Suprapubic skin (tissue), 4 donors: ENCODE measurements around the gene KLHDC7B. TPM values are rescaled to one million over a fixed set of nuclear protein-coding genes. Genes with fewer than 3 reads are reported as not detected.
A peak's percentile ranks its signal among the peaks of the same experiment; 100 is the strongest.

Experiments
- DNase-seq, 2 donors: peaks; one replicate each; pipeline ENCODE4 v3.0.0-alpha.2; 2019; ENCODE audit warnings: low spot score in 2 of 2
- H3K27ac ChIP-seq: fragments of 200-600 bp; sonication (generic); one replicate; pipeline ENCODE4 v1.5.1; 2019
- H3K27me3 ChIP-seq: fragments of 200-600 bp; sonication (generic); one replicate; pipeline ENCODE4 v1.5.1; 2019
- H3K36me3 ChIP-seq: fragments of 200-600 bp; sonication (generic); one replicate; pipeline ENCODE4 v1.5.1; 2019
- H3K4me1 ChIP-seq: fragments of 200-600 bp; sonication (generic); one replicate; pipeline ENCODE4 v1.5.1; 2019
- H3K4me3 ChIP-seq: fragments of 200-600 bp; sonication (generic); one replicate; pipeline ENCODE4 v1.5.1; 2019; ENCODE audit warnings: mild to moderate bottlenecking
- H3K9me3 ChIP-seq: fragments of 200-600 bp; sonication (generic); one replicate; pipeline ENCODE4 v1.5.1; 2019
- CTCF ChIP-seq, 2 donors: fragments of 200-600 bp in 1 of 2; fragments of 450-650 bp in 1 of 2; sonication (generic) in 1 of 2; IDR thresholded peaks; one replicate each; pipeline ENCODE4 v1.5.1; 2016 to 2019; ENCODE audit warnings: antibody characterized with exemption in 2 of 2, mild to moderate bottlenecking in 1 of 2, moderate library complexity in 1 of 2
- EP300 ChIP-seq: sonication (generic); formaldehyde crosslinking; IDR thresholded peaks from one replicate; pipeline ENCODE4 v1.6.1; 2017; ENCODE audit warnings: antibody characterized with exemption
- POLR2A ChIP-seq, 2 donors: fragments of 450-650 bp; IDR thresholded peaks; one replicate each; pipeline ENCODE4 v1.6.1; 2017; ENCODE audit warnings: antibody characterized with exemption in 2 of 2, mild to moderate bottlenecking in 2 of 2, moderate library complexity in 2 of 2
- POLR2AphosphoS5 ChIP-seq, 3 donors: sonication (generic); formaldehyde crosslinking; IDR thresholded peaks; one replicate each; pipeline ENCODE4 v1.6.1; 2017; ENCODE audit warnings: antibody characterized with exemption in 3 of 3
- WGBS: methylation state at CpG from one replicate; pipeline ENCODE4 v1.1.5; 2018; 5-methylcytosine and 5-hydroxymethylcytosine counted together
- total RNA-seq, 4 donors: library from RNA; depleted of rRNA; stranded (reverse); fragments of >200 nt; gene quantifications; one replicate each; pipeline ENCODE4 v1.1.0, GENCODE V29; 2016

The KLHDC7B gene
- total RNA-seq, 4 donors from 2014 or later = 0.26 TPM; not detected in 3

- Histone ChIP-seq H3K9me3 (no peaks in the 10 kb centered on the region), H3K27me3 (no peaks in the 10 kb centered on the region), H3K4me1 (peaks cover 44% of the 10 kb centered on the region), H3K27ac (no peak overlapping the region), H3K36me3 (peaks cover 38% of the 10 kb centered on the region), H3K4me3 (no peak overlapping the region)
- peak; percentile 53 to 75 for DNase-seq
- WGBS = no CpG with 5 or more reads among the region's 14 CpGs
- no peak for TF ChIP-seq POLR2AphosphoS5 (IDR thresholded peaks at IDR 0.05)
- no peak for TF ChIP-seq CTCF (IDR thresholded peaks at IDR 0.05)
- TF ChIP-seq EP300 = no peak
- TF ChIP-seq POLR2A (IDR thresholded peaks at IDR 0.05) = no peak
Observed at GRCh38 chr22:50505276-50505775, 40.4 kb upstream of the KLHDC7B start.

DNA sequence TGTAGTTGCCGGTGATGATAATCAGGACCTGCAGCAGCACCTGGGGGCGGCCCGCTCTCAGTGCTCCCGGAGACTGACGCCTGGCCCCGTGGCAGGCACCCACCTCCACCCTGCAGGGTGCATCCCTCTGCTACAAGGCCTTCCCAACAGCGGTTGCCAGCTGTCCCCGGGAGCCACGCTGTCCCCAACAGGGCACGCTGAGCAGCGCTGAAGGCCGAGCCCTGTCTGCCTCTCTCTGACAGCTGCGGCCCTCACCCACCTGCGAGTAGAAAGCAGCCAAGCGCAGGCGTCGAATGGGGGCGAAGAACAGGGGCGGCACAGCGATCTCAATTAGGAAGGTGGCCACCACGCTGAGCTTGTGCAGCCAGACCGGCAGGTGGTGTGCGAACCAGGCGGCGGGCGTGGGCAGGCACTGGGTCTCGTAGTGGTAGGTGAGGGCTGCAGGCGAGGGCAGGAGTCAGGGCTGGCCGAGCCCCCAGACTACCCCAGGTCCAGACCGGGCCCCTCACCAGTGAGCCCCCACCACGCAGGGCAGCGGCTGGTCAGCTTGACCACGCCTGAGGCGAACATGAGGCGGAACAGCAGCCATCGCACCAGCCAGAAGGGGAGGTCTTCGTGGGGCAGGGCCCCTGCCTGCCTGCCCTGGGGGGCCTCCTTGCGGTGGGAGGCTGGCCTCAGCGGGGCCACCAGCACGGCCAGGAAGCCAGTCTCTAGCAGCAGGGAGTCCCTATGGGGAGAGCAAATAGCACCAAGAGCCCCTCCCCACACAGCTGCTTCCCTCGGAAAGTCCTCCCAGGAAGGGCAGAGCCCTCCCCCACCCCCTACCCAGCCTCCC lies 39.7 kb upstream of the KLHDC7B start:
- Histone ChIP-seq H3K9me3 (no peaks in the 10 kb centered on the region), H3K36me3 (peaks cover 43% of the 10 kb centered on the region), H3K27ac (no peak overlapping the region), H3K27me3 (no peaks in the 10 kb centered on the region), H3K4me3 (peak overlapping the region; percentile 81), H3K4me1 (peaks cover 44% of the 10 kb centered on the region)
- 100% methylated on average over 1 of the region's 41 CpGs for WGBS
- DNase-seq = peak in 1 of 2 donors; percentile 73
- no peak for TF ChIP-seq POLR2A (IDR thresholded peaks at IDR 0.05)
- TF ChIP-seq POLR2AphosphoS5 (IDR thresholded peaks at IDR 0.05) = no peak
- TF ChIP-seq EP300 = no peak
- TF ChIP-seq CTCF (IDR thresholded peaks at IDR 0.05) = no peak

DNA sequence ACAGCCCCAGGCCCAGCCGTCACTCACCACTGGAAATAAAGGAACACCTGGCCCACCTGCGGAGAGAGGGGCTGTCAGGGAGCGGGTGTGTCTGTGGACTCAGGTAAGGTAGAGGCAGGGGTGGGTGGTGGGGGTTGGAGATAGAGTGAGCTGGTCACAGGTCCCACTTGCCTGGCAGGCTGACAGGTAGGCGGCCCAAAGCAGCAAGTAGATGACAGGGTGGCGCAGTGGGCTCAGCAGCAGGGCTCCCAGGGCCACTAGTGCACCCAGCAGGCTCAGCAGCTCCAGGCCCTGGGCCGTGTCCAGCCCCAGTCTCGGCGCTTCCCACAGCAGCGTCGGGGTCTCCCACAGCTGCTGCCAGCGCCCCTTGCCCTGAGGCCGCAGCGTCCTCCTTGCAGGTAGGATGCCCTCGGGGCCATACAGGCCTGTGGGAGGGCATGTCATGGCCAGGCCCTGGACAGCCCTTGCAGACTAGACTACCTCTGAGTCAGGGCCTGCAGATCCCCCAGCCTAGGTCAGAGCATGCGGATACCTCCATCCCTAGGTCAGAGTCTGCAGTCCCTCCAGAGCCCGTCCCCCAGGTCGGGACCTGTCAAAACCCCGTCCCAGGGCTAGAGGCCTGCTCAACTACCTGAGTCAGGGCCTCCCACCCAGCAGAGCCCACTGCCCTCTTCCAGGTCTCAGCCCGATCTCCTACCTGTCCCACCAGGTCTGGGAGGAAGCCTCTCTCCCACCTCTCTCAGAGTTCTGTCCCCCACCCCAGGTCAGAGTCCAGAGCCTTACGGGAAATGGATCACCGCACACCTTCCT lies 38.9 kb upstream of the KLHDC7B start:
- Histone ChIP-seq H3K27me3 (no peaks in the 10 kb centered on the region), H3K27ac (peak overlapping the region; percentile 76), H3K36me3 (peaks cover 47% of the 10 kb centered on the region), H3K9me3 (no peaks in the 10 kb centered on the region), H3K4me3 (peak overlapping the region; percentile 81), H3K4me1 (peaks cover 46% of the 10 kb centered on the region)
- WGBS = 3% methylated on average over 6 of the region's 21 CpGs
- TF ChIP-seq POLR2AphosphoS5 (IDR thresholded peaks at IDR 0.05) = no peak
- TF ChIP-seq CTCF (IDR thresholded peaks at IDR 0.05) = no peak
- TF ChIP-seq EP300 = no peak
- no peak for TF ChIP-seq POLR2A (IDR thresholded peaks at IDR 0.05)
- DNase-seq = peak in 1 of 2 donors; percentile 82

GRCh38 chr22:50507421-50507990 lies 38.2 kb upstream of the KLHDC7B start, which contains the start of gene LMF2:
LMF2 (minus strand) TSS chr22:50507702; CDS start chr22:50507675, 27 bp downstream.
- WGBS = no CpG with 5 or more reads among the region's 62 CpGs
- DNase-seq = peak; percentile 91 to 93

More at GRCh38 chr22:50507421-50507990, 38.2 kb upstream of the KLHDC7B start, which contains the start of gene LMF2:
- Histone ChIP-seq H3K4me3 (peak within 1 kb of the TSS; percentile 81), H3K27me3 (no peaks in the 10 kb centered on the region), H3K9me3 (no peaks in the 10 kb centered on the region), H3K36me3 (peaks cover 42% of the 10 kb centered on the region), H3K4me1 (peaks cover 49% of the 10 kb centered on the region), H3K27ac (peak within 1 kb of the TSS; percentile 86)
- TF ChIP-seq POLR2AphosphoS5 (IDR thresholded peaks at IDR 0.05) = no peak
- TF ChIP-seq POLR2A (IDR thresholded peaks at IDR 0.05) = no peak
- TF ChIP-seq CTCF (IDR thresholded peaks at IDR 0.05) = no peak
- no peak for TF ChIP-seq EP300
